ENCODE measurements around the gene ATP5F1A.
"Not testable (repeated sequence)": the region's sequence is repeated elsewhere in the genome, so short reads cannot be mapped to it uniquely, and the experiment has no call there.

The ATP5F1A gene

DNA sequence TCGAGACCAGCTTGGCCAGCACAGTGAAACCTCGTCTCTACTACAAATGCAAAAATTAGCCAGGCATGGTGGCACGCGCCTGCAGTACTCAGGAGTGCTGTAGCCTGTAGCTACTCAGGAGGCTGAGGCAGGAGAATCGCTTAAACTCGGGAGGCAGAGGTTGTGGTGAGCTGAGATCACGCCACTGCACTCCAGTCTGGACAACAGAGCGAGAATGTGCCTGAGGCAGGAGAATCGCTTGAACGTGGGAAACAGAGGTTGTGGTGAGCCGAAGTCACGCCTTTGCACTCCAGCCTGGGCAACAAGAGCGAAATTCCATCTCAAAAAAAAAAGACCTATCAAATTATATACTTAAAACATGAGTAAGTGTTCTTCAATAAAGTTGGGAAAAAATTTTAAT is 50.7 kb downstream of the ATP5F1A start:
- not testable (repeated sequence) for DNase-seq (ENCODE audit: low read depth)

DNA sequence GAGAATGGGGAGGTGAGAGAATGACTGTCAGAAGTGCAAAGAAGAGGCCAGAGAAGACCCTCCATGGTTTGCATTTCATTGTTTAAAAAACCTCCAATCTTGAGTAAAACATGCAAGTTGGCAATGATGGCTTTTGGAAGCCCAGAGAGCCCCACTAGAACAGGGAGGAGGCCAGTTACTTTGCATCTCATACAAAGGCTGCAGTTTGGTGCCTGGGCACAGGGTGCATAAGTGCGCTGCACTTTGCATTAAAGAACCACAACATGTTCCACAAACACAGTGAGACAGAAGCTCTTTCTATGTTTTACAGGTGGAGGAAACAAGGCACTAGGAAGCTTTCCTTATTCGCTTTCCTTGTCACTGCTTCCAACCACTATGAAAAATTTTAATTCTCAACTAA is 51.4 kb downstream of the ATP5F1A start:
- DNase-seq (ENCODE audit: low read depth), result no peak

DNA sequence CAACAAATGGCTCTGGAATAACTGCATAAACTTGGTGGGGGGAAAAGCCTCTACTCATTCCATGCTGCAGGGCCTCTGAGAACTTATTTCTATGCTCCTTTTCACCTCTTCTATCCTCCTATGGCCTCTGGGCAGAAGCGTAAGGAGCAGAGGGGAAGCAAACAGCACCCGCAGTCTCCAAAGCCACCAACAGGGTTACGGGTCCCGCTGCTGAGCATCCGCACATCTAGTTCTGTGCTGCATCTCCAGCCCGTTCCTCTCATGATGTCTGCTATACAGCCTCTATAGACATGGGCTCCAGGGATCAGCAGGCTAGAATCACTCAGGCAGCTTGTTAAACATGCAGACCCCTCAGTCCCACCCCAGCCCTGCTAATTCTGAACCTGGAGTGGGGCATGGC is 52.0 kb downstream of the ATP5F1A start:
- DNase-seq (ENCODE audit: low read depth), result no peak

DNA sequence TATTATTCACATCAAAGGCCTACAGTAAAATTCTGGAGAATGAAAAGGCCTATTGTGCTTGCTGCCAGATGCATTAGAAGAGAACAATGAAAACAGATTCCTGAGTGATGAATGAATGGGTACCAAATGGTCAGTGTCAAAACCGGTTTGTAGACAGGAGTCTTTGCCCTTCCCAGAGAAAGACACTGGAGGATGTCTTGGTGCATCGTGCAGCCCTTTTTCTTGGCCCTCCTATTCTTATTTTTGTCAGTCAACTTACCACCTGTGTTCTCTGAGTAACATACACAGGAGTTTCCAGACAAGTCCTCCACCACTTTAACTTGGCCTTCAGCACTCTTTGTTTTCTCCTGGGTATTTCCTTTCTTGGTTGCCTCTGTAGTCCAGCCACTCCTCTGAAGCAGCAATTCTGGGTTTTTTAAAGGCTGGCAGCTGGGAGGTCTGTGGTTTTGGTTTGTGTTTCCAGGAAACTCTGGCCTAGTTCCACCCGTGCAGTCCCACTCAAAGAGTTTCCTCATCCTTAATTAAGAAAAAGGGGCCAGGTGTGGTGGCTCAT is 55.4 kb downstream of the ATP5F1A start:
- no peak for DNase-seq (ENCODE audit: low read depth)

DNA sequence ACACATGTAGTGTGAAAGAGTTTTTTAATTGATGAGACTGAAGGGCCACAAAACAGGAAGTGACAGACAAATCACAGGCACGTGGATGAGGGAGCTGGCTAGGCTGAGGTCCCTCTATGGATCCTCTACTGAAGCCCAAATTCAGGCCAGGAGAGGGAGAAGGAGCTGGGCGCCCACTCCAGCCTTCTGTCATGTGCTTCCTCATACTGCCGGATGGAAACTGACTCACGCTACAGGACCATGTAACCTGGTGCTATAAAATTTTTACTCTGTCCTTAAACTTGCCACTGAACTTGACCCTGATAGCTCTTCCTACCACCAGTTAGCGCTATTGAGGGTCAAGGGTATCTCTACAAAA is 57.4 kb downstream of the ATP5F1A start:
- no peak for DNase-seq (ENCODE audit: low read depth)

DNA sequence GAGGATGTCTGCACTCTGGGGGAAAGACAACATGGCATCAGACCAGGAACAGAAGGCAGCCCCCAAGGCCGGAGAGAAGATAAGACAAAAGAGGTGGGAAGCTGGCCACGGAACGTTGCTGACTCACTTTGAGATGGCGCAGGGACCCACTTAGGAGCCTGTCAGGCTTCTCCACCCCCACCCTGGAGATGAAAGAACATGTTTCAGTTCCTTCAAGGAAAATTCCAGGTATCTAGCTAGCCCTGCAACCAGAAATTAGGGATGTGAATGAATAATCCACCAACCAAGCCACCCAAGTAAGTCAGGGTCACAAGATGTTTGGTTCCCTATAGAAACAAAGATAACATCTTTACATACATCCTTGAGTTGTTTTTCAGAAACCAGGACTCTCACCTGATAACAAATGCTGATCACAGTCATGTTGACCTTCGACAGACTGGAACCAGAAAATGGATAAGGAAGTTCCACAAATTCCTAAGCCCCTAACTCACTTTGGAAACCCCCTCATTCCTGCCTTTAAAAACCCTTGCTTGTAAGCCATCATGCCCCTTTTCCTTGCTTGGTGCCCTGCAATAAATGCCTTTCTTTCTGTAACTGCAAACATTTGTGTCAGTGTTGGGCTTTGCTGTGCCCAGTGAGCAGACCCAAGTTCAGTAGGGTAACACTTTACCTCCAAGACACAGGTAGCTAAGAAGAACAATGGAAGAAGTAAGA is 57.9 kb downstream of the ATP5F1A start:
- DNase-seq (ENCODE audit: low read depth), result no peak

DNA sequence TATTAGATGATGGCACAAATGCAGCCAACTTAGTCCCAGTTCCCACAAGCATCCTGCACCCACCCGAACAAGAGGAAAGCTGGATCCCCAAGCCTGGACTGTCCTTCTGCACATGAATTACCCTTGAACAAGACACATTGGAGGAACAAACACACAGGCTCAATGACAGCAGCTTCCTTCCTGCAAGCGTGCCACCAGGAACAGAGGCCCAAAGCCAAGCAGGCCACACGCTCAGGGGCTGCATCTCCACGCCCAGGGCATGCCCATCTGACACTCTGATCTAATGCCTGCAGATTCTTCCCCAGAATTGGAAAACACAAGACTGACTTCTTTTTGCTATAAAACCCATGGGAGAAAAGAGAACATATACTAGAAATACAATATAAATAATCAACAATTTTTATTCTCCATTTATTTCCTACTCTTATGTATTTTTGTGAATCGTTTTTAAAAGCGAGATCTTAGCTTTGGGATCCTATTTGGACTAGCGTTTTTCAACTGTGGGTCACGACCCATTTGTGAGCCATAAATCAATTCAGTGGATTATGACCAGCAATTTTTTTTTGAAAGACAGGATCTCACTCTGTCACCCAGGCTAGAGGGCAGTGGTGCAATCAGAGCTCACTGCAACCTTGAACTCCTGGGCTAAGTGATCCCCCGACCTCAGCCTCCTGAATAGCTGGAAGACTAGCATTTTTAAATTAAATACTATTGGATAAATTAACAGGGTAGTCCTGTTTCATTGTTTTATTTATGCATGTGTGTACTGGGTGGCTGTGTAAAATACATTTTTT is 60.4 kb downstream of the ATP5F1A start:
- no peak for DNase-seq (ENCODE audit: low read depth)

DNA sequence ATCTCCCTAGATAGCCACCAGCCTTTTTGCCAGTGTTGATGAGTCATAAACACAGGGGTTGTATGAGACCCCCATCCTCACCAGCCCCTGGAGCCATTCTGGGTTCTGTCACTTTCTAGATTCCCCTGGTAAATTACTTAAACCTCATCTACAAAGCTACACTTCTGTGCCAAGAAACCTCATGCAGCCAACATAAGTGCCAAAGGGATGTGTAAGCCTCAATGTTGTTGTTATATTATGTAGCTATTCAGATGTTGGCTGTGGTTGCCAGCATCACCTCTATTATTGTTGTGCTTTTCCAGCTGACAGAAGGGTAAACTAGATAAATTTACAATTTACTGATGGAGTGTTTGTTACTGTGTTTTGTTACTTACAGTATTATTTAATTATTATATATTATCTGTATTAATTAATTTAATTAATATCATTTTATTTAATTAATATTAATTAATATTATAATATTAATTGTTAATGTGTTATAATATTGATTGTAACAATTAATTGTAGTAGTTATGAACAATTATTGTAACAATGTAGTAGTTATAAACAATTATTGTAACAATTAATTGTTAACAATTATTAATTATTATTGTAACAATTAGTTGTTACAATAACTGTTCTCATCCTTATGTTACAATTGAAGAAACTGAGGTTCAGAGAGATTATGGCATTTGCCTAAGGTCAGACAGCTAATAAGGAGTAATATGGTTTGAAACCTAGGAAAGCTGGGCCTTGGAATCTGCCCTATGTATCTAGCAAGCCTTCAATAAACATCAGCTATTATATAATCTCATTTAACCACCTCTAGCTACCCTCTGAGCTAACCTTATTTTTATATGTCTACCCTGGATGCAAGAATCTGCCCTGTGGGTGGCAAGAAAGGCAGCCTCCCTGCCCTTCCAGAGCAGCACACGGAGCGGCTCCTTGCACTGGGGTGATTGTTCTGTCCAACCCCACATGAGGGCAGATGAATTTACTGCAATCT is 62.1 kb downstream of the ATP5F1A start:
- DNase-seq (ENCODE audit: low read depth), result no peak

DNA sequence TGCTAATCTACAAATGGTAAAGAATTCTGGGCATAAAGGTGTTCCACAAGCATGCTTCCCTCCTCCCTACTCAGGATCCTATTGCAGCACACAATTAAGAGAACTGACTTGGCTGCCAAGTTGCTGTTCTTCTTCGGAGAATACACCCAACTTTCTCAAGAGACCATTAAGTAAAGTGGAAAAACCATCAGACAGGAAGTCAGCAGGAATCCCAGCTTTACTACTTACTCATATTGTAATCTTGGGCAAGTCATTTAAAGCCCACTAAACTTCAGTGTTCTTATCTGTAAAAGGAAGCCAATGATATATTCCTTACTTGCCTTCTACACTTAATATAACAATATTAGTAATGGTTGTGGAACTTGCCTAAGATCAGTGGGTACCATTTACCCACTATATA is 63.9 kb downstream of the ATP5F1A start:
- DNase-seq (ENCODE audit: low read depth), result no peak

DNA sequence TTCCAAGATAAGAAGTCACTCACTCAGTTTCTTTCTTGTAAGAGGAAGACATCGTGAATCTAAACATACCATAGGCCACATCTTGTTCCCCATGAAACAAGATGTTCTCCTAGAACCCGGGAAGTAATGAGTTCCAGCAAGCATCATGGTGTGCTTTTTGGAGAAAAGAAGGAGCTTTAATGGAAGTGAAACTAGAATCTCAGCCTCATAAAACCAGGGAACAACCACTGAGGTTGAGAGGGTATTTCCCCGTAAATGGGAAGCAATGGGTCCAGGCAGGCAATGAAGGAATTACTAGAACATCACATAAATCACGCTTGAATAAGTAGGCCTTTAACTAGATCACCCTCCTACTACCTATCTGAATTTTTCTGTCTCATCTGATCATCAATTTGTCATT is 66.4 kb downstream of the ATP5F1A start:
- DNase-seq (ENCODE audit: low read depth), result no peak
